ENCODE data around the gene ARHGEF37.
"Not testable (repeated sequence)": the region's sequence is repeated elsewhere in the genome, so short reads cannot be mapped to it uniquely, and the experiment has no call there.

The ARHGEF37 gene

GRCh38 chr5:149581192-149581861 is at the start of gene ARHGEF37:
TSS of gene ARHGEF37 (plus strand) at chr5:149581498. CDS start at chr5:149597770, 16,272 bp downstream.
- no peaks in the 10 kb centered on the region; the same call in 1 of the 2 replicates for H3K4me1 ChIP-seq (ENCODE audit: control insufficient read depth, insufficient read depth, low read length)
- no peaks in the 10 kb centered on the region for H3K9me3 ChIP-seq (ENCODE audit: control insufficient read depth, insufficient read depth, low read length)
- peaks cover 4% of the 10 kb centered on the region; the same call in 1 of the 2 replicates for H3K27me3 ChIP-seq (ENCODE audit: control insufficient read depth, insufficient read depth, low read length)
- no peaks in the 10 kb centered on the region for H3K36me3 ChIP-seq (ENCODE audit: control insufficient read depth, insufficient read depth, low read length)
- H3K27ac ChIP-seq (ENCODE audit: low read length) = no peak within 1 kb of the TSS
- DNase-seq (ENCODE audit: low read depth, low spot score) = no peak
- peak within 1 kb of the TSS; percentile 67 for H3K4me3 ChIP-seq (ENCODE audit: low read length)
- no CpG with 5 or more reads among the region's 56 CpGs for WGBS (ENCODE audit: insufficient coverage, insufficient read length)

GRCh38 chr5:149532413-149532812 is 48.9 kb upstream of the ARHGEF37 start:
- Histone ChIP-seq H3K27me3 (ENCODE audit: control insufficient read depth, insufficient read depth, low read length) (no peaks in the 10 kb centered on the region), H3K4me1 (ENCODE audit: control insufficient read depth, insufficient read depth, low read length) (0 out of 2 replicates have a peak, but pooled peaks cover 2% of the 10 kb centered on the region), H3K9me3 (ENCODE audit: control insufficient read depth, insufficient read depth, low read length) (no peaks in the 10 kb centered on the region), H3K36me3 (ENCODE audit: control insufficient read depth, insufficient read depth, low read length) (no peaks in the 10 kb centered on the region), H3K27ac (ENCODE audit: low read length) (no peak overlapping the region), H3K4me3 (ENCODE audit: low read length) (no peak overlapping the region)
- no CpG with 5 or more reads among the region's 7 CpGs for WGBS (ENCODE audit: insufficient coverage, insufficient read length)
- no peak for DNase-seq (ENCODE audit: low read depth, low spot score)

- not testable (repeated sequence) for H3K9me3 ChIP-seq (ENCODE audit: control insufficient read depth, insufficient read depth, low read length); H3K4me3 ChIP-seq (ENCODE audit: low read length); H3K4me1 ChIP-seq (ENCODE audit: control insufficient read depth, insufficient read depth, low read length); H3K36me3 ChIP-seq (ENCODE audit: control insufficient read depth, insufficient read depth, low read length); H3K27ac ChIP-seq (ENCODE audit: low read length); H3K27me3 ChIP-seq (ENCODE audit: control insufficient read depth, insufficient read depth, low read length); DNase-seq (ENCODE audit: low read depth, low spot score)
- WGBS (ENCODE audit: insufficient coverage, insufficient read length) = no CpG with 5 or more reads among the region's 6 CpGs
Observed at GRCh38 chr5:149535787-149536186, 45.5 kb upstream of the ARHGEF37 start.

- H3K4me1 ChIP-seq (ENCODE audit: control insufficient read depth, insufficient read depth, low read length) = 0 out of 2 replicates have a peak, but pooled peaks cover 2% of the 10 kb centered on the region
- no peak overlapping the region for H3K27ac ChIP-seq (ENCODE audit: low read length)
- H3K36me3 ChIP-seq (ENCODE audit: control insufficient read depth, insufficient read depth, low read length) = no peaks in the 10 kb centered on the region
- H3K4me3 ChIP-seq (ENCODE audit: low read length) = no peak overlapping the region
- H3K9me3 ChIP-seq (ENCODE audit: control insufficient read depth, insufficient read depth, low read length) = no peaks in the 10 kb centered on the region
- DNase-seq (ENCODE audit: low read depth, low spot score) = no peak
- no CpG with 5 or more reads among the region's 1 CpG for WGBS (ENCODE audit: insufficient coverage, insufficient read length)
- H3K27me3 ChIP-seq (ENCODE audit: control insufficient read depth, insufficient read depth, low read length) = no peaks in the 10 kb centered on the region
Observed at GRCh38 chr5:149537374-149537975, 43.8 kb upstream of the ARHGEF37 start.

GRCh38 chr5:149540089-149540488 is 41.2 kb upstream of the ARHGEF37 start:
- no peak overlapping the region for H3K27ac ChIP-seq (ENCODE audit: low read length)
- DNase-seq (ENCODE audit: low read depth, low spot score) = no peak
- 0 out of 2 replicates have a peak, but pooled peaks cover 2% of the 10 kb centered on the region for H3K4me1 ChIP-seq (ENCODE audit: control insufficient read depth, insufficient read depth, low read length)
- H3K9me3 ChIP-seq (ENCODE audit: control insufficient read depth, insufficient read depth, low read length) = no peaks in the 10 kb centered on the region
- peaks cover under 1% of the 10 kb centered on the region for H3K36me3 ChIP-seq (ENCODE audit: control insufficient read depth, insufficient read depth, low read length)
- WGBS (ENCODE audit: insufficient coverage, insufficient read length) = 100% methylated on average over 1 of the region's 3 CpGs
- no peak overlapping the region for H3K4me3 ChIP-seq (ENCODE audit: low read length)
- H3K27me3 ChIP-seq (ENCODE audit: control insufficient read depth, insufficient read depth, low read length) = no peaks in the 10 kb centered on the region

GRCh38 chr5:149541893-149542292 is 39.4 kb upstream of the ARHGEF37 start:
- H3K27me3 ChIP-seq (ENCODE audit: control insufficient read depth, insufficient read depth, low read length) = no peaks in the 10 kb centered on the region
- H3K4me3 ChIP-seq (ENCODE audit: low read length) = no peak overlapping the region
- no CpG with 5 or more reads among the region's 6 CpGs for WGBS (ENCODE audit: insufficient coverage, insufficient read length)
- H3K4me1 ChIP-seq (ENCODE audit: control insufficient read depth, insufficient read depth, low read length) = peaks cover 2% of the 10 kb centered on the region; the same call in 1 of the 2 replicates
- no peaks in the 10 kb centered on the region for H3K9me3 ChIP-seq (ENCODE audit: control insufficient read depth, insufficient read depth, low read length)
- no peak overlapping the region for H3K27ac ChIP-seq (ENCODE audit: low read length)
- DNase-seq (ENCODE audit: low read depth, low spot score) = no peak
- H3K36me3 ChIP-seq (ENCODE audit: control insufficient read depth, insufficient read depth, low read length) = peaks cover 7% of the 10 kb centered on the region

GRCh38 chr5:149543361-149544027 is 37.8 kb upstream of the ARHGEF37 start:
- no CpG with 5 or more reads among the region's 8 CpGs for WGBS (ENCODE audit: insufficient coverage, insufficient read length)

GRCh38 chr5:149544028-149544420 is 37.3 kb upstream of the ARHGEF37 start:
- H3K36me3 ChIP-seq (ENCODE audit: control insufficient read depth, insufficient read depth, low read length) = peaks cover 7% of the 10 kb centered on the region
- H3K4me1 ChIP-seq (ENCODE audit: control insufficient read depth, insufficient read depth, low read length) = peaks cover 2% of the 10 kb centered on the region; the same call in 1 of the 2 replicates
- no peak for DNase-seq (ENCODE audit: low read depth, low spot score)
- H3K4me3 ChIP-seq (ENCODE audit: low read length) = no peak overlapping the region
- no peaks in the 10 kb centered on the region for H3K27me3 ChIP-seq (ENCODE audit: control insufficient read depth, insufficient read depth, low read length)
- H3K9me3 ChIP-seq (ENCODE audit: control insufficient read depth, insufficient read depth, low read length) = no peaks in the 10 kb centered on the region
- WGBS (ENCODE audit: insufficient coverage, insufficient read length) = no CpG with 5 or more reads among the region's 3 CpGs
- H3K27ac ChIP-seq (ENCODE audit: low read length) = no peak overlapping the region

More at GRCh38 chr5:149543361-149544027, 37.8 kb upstream of the ARHGEF37 start:
- no peak for DNase-seq (ENCODE audit: low read depth, low spot score)
- peaks cover 2% of the 10 kb centered on the region; the same call in 1 of the 2 replicates for H3K4me1 ChIP-seq (ENCODE audit: control insufficient read depth, insufficient read depth, low read length)
- H3K27me3 ChIP-seq (ENCODE audit: control insufficient read depth, insufficient read depth, low read length) = no peaks in the 10 kb centered on the region
- H3K9me3 ChIP-seq (ENCODE audit: control insufficient read depth, insufficient read depth, low read length) = no peaks in the 10 kb centered on the region
- peaks cover 7% of the 10 kb centered on the region for H3K36me3 ChIP-seq (ENCODE audit: control insufficient read depth, insufficient read depth, low read length)
- H3K27ac ChIP-seq (ENCODE audit: low read length) = no peak overlapping the region
- no peak overlapping the region for H3K4me3 ChIP-seq (ENCODE audit: low read length)

- no peaks in the 10 kb centered on the region for H3K27me3 ChIP-seq (ENCODE audit: control insufficient read depth, insufficient read depth, low read length)
- no peak for DNase-seq (ENCODE audit: low read depth, low spot score)
- H3K4me3 ChIP-seq (ENCODE audit: low read length) = no peak overlapping the region
- H3K36me3 ChIP-seq (ENCODE audit: control insufficient read depth, insufficient read depth, low read length) = peaks cover 9% of the 10 kb centered on the region
- H3K4me1 ChIP-seq (ENCODE audit: control insufficient read depth, insufficient read depth, low read length) = peaks cover 2% of the 10 kb centered on the region; the same call in 1 of the 2 replicates
- WGBS (ENCODE audit: insufficient coverage, insufficient read length) = no CpG with 5 or more reads among the region's 6 CpGs
- no peaks in the 10 kb centered on the region for H3K9me3 ChIP-seq (ENCODE audit: control insufficient read depth, insufficient read depth, low read length)
- no peak overlapping the region for H3K27ac ChIP-seq (ENCODE audit: low read length)
Observed at GRCh38 chr5:149545327-149545726, 36.0 kb upstream of the ARHGEF37 start.

GRCh38 chr5:149546974-149547373 is 34.3 kb upstream of the ARHGEF37 start:
- H3K4me1 ChIP-seq (ENCODE audit: control insufficient read depth, insufficient read depth, low read length) = peaks cover 2% of the 10 kb centered on the region; the same call in 1 of the 2 replicates
- H3K4me3 ChIP-seq (ENCODE audit: low read length) = no peak overlapping the region
- H3K27ac ChIP-seq (ENCODE audit: low read length) = no peak overlapping the region
- peaks cover 14% of the 10 kb centered on the region for H3K36me3 ChIP-seq (ENCODE audit: control insufficient read depth, insufficient read depth, low read length)
- H3K27me3 ChIP-seq (ENCODE audit: control insufficient read depth, insufficient read depth, low read length) = no peaks in the 10 kb centered on the region
- DNase-seq (ENCODE audit: low read depth, low spot score) = no peak
- H3K9me3 ChIP-seq (ENCODE audit: control insufficient read depth, insufficient read depth, low read length) = no peaks in the 10 kb centered on the region
